ENCODE data around the gene GPR50.

GRCh38 chrX:151153667-151154066, 22.7 kb upstream of the GPR50 start:
- no peak for TF ChIP-seq CTCF (conservative IDR thresholded peaks at IDR 0.05; ENCODE audit: low read length)
- no peak for TF ChIP-seq EZH2phosphoT487 (IDR thresholded peaks at IDR 0.05; ENCODE audit: borderline replicate concordance)
